HL-60 (cell line): ENCODE results near the gene JARID2.

Experiments used
- CTCF ChIP-seq: IDR thresholded peaks from one replicate; pipeline ENCODE4 v1.5.1; 2011; ENCODE audit warnings: low read length, control low read depth, inconsistent platforms; ENCODE audit not compliant: insufficient read depth
- POLR2AphosphoS5 ChIP-seq: IDR thresholded peaks from 2 replicates; pipeline ENCODE4 v1.6.1; 2012; ENCODE audit warnings: low read depth
- REST ChIP-seq: IDR thresholded peaks from 2 replicates; pipeline ENCODE4 v1.6.1; 2012; ENCODE audit warnings: low read depth; ENCODE audit not compliant: insufficient replicate concordance
- SPI1 ChIP-seq: IDR thresholded peaks from 2 replicates; pipeline ENCODE4 v1.6.1; 2012; ENCODE audit warnings: low read depth, mild to moderate bottlenecking, borderline replicate concordance

- TF ChIP-seq CTCF (no peak), POLR2AphosphoS5 (no peak), REST (no peak), SPI1 (no peak)
Measured at GRCh38 chr6:15505463-15505918, 259.6 kb downstream of the JARID2 start.
